IMR-90 (cell line): Measurements from ENCODE around the gene COL4A2.

Experiments
- BHLHE40 ChIP-seq: fragments of 150-350 bp; IDR thresholded peaks from 2 replicates; pipeline ENCODE4 v1.6.1; 2016; ENCODE audit warnings: mild to moderate bottlenecking, low read depth, low read length
- CEBPB ChIP-seq: IDR thresholded peaks from 2 replicates; pipeline ENCODE4 v1.6.1; 2012; ENCODE audit warnings: low read depth, low read length, improper control_type of control experiment
- CHD1 ChIP-seq: IDR thresholded peaks from 2 replicates; pipeline ENCODE4 v1.6.1; 2012; ENCODE audit warnings: low read depth, low read length, improper control_type of control experiment
- CTCF ChIP-seq: conservative IDR thresholded peaks from 2 replicates; pipeline ENCODE4 v1.5.1; 2012; ENCODE audit warnings: mild to moderate bottlenecking, low read depth, low read length, improper control_type of control experiment
- ELK1 ChIP-seq: fragments of 150-350 bp; IDR thresholded peaks from 2 replicates; pipeline ENCODE4 v1.6.1; 2016; ENCODE audit warnings: low read depth, mild to moderate bottlenecking, low read length, moderate library complexity, borderline replicate concordance
- MAZ ChIP-seq: IDR thresholded peaks from 2 replicates; pipeline ENCODE4 v1.6.1; 2012; ENCODE audit warnings: low read depth, mild to moderate bottlenecking, low read length, improper control_type of control experiment, moderate library complexity, borderline replicate concordance
- MXI1 ChIP-seq: IDR thresholded peaks from 2 replicates; pipeline ENCODE4 v1.6.1; 2012; ENCODE audit warnings: low read depth, mild to moderate bottlenecking, low read length, moderate library complexity, borderline replicate concordance
- POLR2A ChIP-seq: IDR thresholded peaks from 2 replicates; pipeline ENCODE4 v1.6.1; 2012; ENCODE audit warnings: mild to moderate bottlenecking, low read depth, low read length
- RAD21 ChIP-seq: IDR thresholded peaks from 2 replicates; pipeline ENCODE4 v1.6.1; 2012; ENCODE audit warnings: low read length, improper control_type of control experiment
- RCOR1 ChIP-seq: IDR thresholded peaks from 2 replicates; pipeline ENCODE4 v1.6.1; 2012; ENCODE audit warnings: mild to moderate bottlenecking, low read length, improper control_type of control experiment; ENCODE audit not compliant: insufficient replicate concordance
- RFX5 ChIP-seq: IDR thresholded peaks from 2 replicates; pipeline ENCODE4 v1.8.0; 2012; ENCODE audit warnings: low read depth, mild to moderate bottlenecking, low read length, moderate library complexity
- SMC3 ChIP-seq: fragments of 150-350 bp; IDR thresholded peaks from 2 replicates; pipeline ENCODE4 v1.6.1; 2016; ENCODE audit warnings: low read depth, mild to moderate bottlenecking, antibody characterized with exemption, low read length, moderate library complexity
- TF ChIP-seq, protein P1 (sequence below): fragments of 150-350 bp; IDR thresholded peaks from 2 replicates; pipeline ENCODE4 v1.6.1; 2017; ENCODE audit warnings: mild to moderate bottlenecking, antibody characterized with exemption, low read length, low read depth

DNA sequence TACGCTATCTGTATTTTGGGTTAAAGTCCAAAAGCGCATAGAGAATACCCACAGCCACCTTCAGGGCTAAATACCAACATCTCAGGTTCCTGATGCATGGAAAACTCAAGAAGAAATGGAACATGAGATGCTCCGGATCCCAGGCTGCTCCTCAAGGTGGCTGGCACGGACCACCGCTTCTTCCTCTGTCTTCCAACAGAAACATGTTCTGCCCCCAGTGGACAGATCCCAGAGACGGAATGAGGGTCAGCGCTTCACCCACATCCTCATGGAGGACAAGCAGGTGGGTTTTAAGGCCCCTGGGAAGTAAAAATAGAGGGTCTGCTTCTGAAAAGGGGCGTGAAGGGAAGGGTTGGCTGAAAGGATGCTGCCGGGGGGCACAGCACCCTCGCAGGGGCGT, 17.4 kb upstream of the COL4A2 start:
- TF ChIP-seq CTCF: no peak
- TF ChIP-seq POLR2A: no peak
- TF ChIP-seq MAZ: no peak
- no peak for TF ChIP-seq CHD1
- no peak for TF ChIP-seq RFX5
- TF ChIP-seq RAD21: no peak
- TF ChIP-seq, protein P1, sequence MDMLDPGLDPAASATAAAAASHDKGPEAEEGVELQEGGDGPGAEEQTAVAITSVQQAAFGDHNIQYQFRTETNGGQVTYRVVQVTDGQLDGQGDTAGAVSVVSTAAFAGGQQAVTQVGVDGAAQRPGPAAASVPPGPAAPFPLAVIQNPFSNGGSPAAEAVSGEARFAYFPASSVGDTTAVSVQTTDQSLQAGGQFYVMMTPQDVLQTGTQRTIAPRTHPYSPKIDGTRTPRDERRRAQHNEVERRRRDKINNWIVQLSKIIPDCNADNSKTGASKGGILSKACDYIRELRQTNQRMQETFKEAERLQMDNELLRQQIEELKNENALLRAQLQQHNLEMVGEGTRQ: no peak
- no peak for TF ChIP-seq BHLHE40
- TF ChIP-seq SMC3: no peak
- no peak for TF ChIP-seq MXI1
- no peak for TF ChIP-seq CEBPB
- no peak for TF ChIP-seq RCOR1
- TF ChIP-seq ELK1: no peak
